DOHH2 (cell line): Measurements from ENCODE around the gene PPP4R1.

ENCODE experiments used
- H3F3A ChIP-seq: fragments of 200-600 bp; sonication (generic), shearing (Covaris generic); 2 replicates; pipeline ENCODE4 v1.6.0; 2016; ENCODE audit warnings: antibody characterized with exemption, mild to moderate bottlenecking; ENCODE audit not compliant: control insufficient read depth, insufficient read depth
- H3K27ac ChIP-seq: fragments of 200-600 bp; sonication (generic); 2 replicates; pipeline ENCODE4 v1.5.1; 2014; ENCODE audit warnings: low read depth, mild to moderate bottlenecking, low read length, moderate library complexity
- H3K27me3 ChIP-seq: fragments of 200-600 bp; sonication (generic); 2 replicates; pipeline ENCODE4 v1.6.1; 2014; ENCODE audit warnings: mild to moderate bottlenecking, low read length, mixed read lengths; ENCODE audit not compliant: control insufficient read depth
- H3K36me3 ChIP-seq: fragments of 200-600 bp; sonication (generic); 2 replicates; pipeline ENCODE4 v1.6.1; 2014; ENCODE audit warnings: mild to moderate bottlenecking, low read length, moderate library complexity, mixed read lengths; ENCODE audit not compliant: control insufficient read depth
- H3K4me1 ChIP-seq: fragments of 200-600 bp; sonication (generic); 2 replicates; pipeline ENCODE4 v1.6.1; 2014; ENCODE audit warnings: mild to moderate bottlenecking, low read length, mixed read lengths; ENCODE audit not compliant: control insufficient read depth
- H3K4me2 ChIP-seq: fragments of 200-600 bp; sonication (generic); 2 replicates; pipeline ENCODE4 v1.6.0; 2014; ENCODE audit warnings: mild to moderate bottlenecking, low read length, moderate library complexity
- H3K4me3 ChIP-seq: fragments of 200-600 bp; sonication (generic); 2 replicates; pipeline ENCODE4 v1.5.1; 2014; ENCODE audit warnings: mild to moderate bottlenecking, low read length, mixed read lengths
- H3K79me2 ChIP-seq: fragments of 200-600 bp; sonication (generic); 2 replicates; pipeline ENCODE4 v1.6.1; 2014; ENCODE audit warnings: mild to moderate bottlenecking, low read length, mixed read lengths; ENCODE audit not compliant: control insufficient read depth
- H3K9me2 ChIP-seq: fragments of 200-600 bp; sonication (generic); replicated peaks from 2 replicates; pipeline ENCODE4 v1.6.1; 2014; ENCODE audit warnings: mild to moderate bottlenecking, low read length, mixed read lengths; ENCODE audit not compliant: control insufficient read depth
- H3K9me3 ChIP-seq: fragments of 200-600 bp; sonication (generic); 2 replicates; pipeline ENCODE4 v1.6.1; 2014; ENCODE audit warnings: antibody characterized with exemption, low read length, mixed read lengths; ENCODE audit not compliant: control insufficient read depth, insufficient read depth
- H4K20me1 ChIP-seq: fragments of 200-600 bp; sonication (generic); 2 replicates; pipeline ENCODE4 v1.6.0; 2014; ENCODE audit warnings: low read depth, mild to moderate bottlenecking, antibody characterized with exemption, low read length, moderate library complexity; ENCODE audit not compliant: control insufficient read depth, insufficient read depth
- CTCF ChIP-seq: fragments of 200-600 bp; sonication (generic); IDR thresholded peaks from one replicate; pipeline ENCODE4 v1.5.1; 2014; ENCODE audit warnings: antibody characterized with exemption, mild to moderate bottlenecking, low read depth, low read length; ENCODE audit not compliant: poor library complexity, severe bottlenecking
- EZH2phosphoT487 ChIP-seq: fragments of 200-600 bp; sonication (generic); IDR thresholded peaks from 2 replicates; pipeline ENCODE4 v1.6.1; 2017; ENCODE audit warnings: borderline replicate concordance, mild to moderate bottlenecking, antibody characterized with exemption, low read length, moderate library complexity, mixed read lengths

Gene PPP4R1

GRCh38 chr18:9659499-9660375 lies 45.4 kb upstream of the PPP4R1 start:
- H3K79me2 ChIP-seq = no peaks in the 10 kb centered on the region
- no peaks in the 10 kb centered on the region for H3K9me2 ChIP-seq
- H3F3A ChIP-seq = no peaks in the 10 kb centered on the region
- H3K4me3 ChIP-seq = no peak overlapping the region
- H3K36me3 ChIP-seq = no peaks in the 10 kb centered on the region
- H3K27ac ChIP-seq = no peak overlapping the region
- TF ChIP-seq EZH2phosphoT487 (no peak), CTCF (no peak)
- H3K9me3 ChIP-seq = no peaks in the 10 kb centered on the region
- H3K4me2 ChIP-seq = no peak overlapping the region
- H4K20me1 ChIP-seq = no peaks in the 10 kb centered on the region
- peaks cover 7% of the 10 kb centered on the region; the same call in 1 of the 2 replicates for H3K27me3 ChIP-seq
- no peaks in the 10 kb centered on the region for H3K4me1 ChIP-seq

- Histone ChIP-seq H3K4me2 (no peak overlapping the region), H3K36me3 (no peaks in the 10 kb centered on the region), H3F3A (no peaks in the 10 kb centered on the region), H3K27ac (no peak overlapping the region), H3K9me3 (no peaks in the 10 kb centered on the region), H3K4me3 (no peak overlapping the region), H3K27me3 (peaks cover 2% of the 10 kb centered on the region; the same call in 1 of the 2 replicates), H3K79me2 (no peaks in the 10 kb centered on the region), H3K4me1 (no peaks in the 10 kb centered on the region), H4K20me1 (no peaks in the 10 kb centered on the region), H3K9me2 (no peaks in the 10 kb centered on the region)
- TF ChIP-seq EZH2phosphoT487 (no peak), CTCF (no peak)
Observed at GRCh38 chr18:9658087-9658641, 43.8 kb upstream of the PPP4R1 start.

GRCh38 chr18:9655232-9655767 lies 40.9 kb upstream of the PPP4R1 start:
- Histone ChIP-seq H3K27me3 (no peaks in the 10 kb centered on the region), H3K36me3 (no peaks in the 10 kb centered on the region), H3K9me3 (no peaks in the 10 kb centered on the region), H3K4me2 (no peak overlapping the region), H3K4me3 (no peak overlapping the region), H3K79me2 (no peaks in the 10 kb centered on the region), H3F3A (no peaks in the 10 kb centered on the region), H3K4me1 (no peaks in the 10 kb centered on the region), H3K9me2 (no peaks in the 10 kb centered on the region), H3K27ac (no peak overlapping the region), H4K20me1 (no peaks in the 10 kb centered on the region)
- TF ChIP-seq EZH2phosphoT487 (no peak), CTCF (no peak)
